ENCODE data around the gene PAPOLG. TPM values are rescaled to one million over a fixed set of nuclear protein-coding genes. Genes with fewer than 3 reads are reported as not detected.
A peak's percentile ranks its signal among the peaks of the same experiment; 100 is the strongest.

Gene PAPOLG
- total RNA-seq, 1 donor from 2014 or later, result 24.7 TPM

- Mint-ChIP-seq H3K9me3 (no peaks in the 10 kb centered on the region), H3K36me3 (no peaks in the 10 kb centered on the region), H3K27me3 (ENCODE audit: low read depth) (no peaks in the 10 kb centered on the region), H3K27ac (no peak overlapping the region), H3K4me1 (no peaks in the 10 kb centered on the region), H3K4me3 (no peak overlapping the region)
- no peak for TF ChIP-seq CTCF (IDR thresholded peaks at IDR 0.05; ENCODE audit: unreplicated experiment)
- no peak for DNase-seq (ENCODE audit: low spot score in 2 of 2, unreplicated experiment in 2 of 2)
Measured at GRCh38 chr2:60717691-60718090, 38.4 kb upstream of the PAPOLG start.

GRCh38 chr2:60719331-60719730 is 36.7 kb upstream of the PAPOLG start:
- Mint-ChIP-seq H3K9me3 (peaks cover 5% of the 10 kb centered on the region), H3K27ac (no peak overlapping the region), H3K4me3 (no peak overlapping the region), H3K27me3 (ENCODE audit: low read depth) (no peaks in the 10 kb centered on the region), H3K4me1 (no peaks in the 10 kb centered on the region), H3K36me3 (no peaks in the 10 kb centered on the region)
- no peak for DNase-seq (ENCODE audit: low spot score in 2 of 2, unreplicated experiment in 2 of 2)
- TF ChIP-seq CTCF (IDR thresholded peaks at IDR 0.05; ENCODE audit: unreplicated experiment), result no peak

GRCh38 chr2:60725466-60725865 is 30.6 kb upstream of the PAPOLG start:
- no peak for TF ChIP-seq CTCF (IDR thresholded peaks at IDR 0.05; ENCODE audit: unreplicated experiment)
- no peaks in the 10 kb centered on the region for H3K4me1 Mint-ChIP-seq
- H3K4me3 Mint-ChIP-seq, result no peak overlapping the region
- H3K27ac Mint-ChIP-seq, result no peak overlapping the region
- peaks cover 4% of the 10 kb centered on the region for H3K36me3 Mint-ChIP-seq
- DNase-seq (ENCODE audit: low spot score in 2 of 2, unreplicated experiment in 2 of 2), result no peak
- H3K27me3 Mint-ChIP-seq (ENCODE audit: low read depth), result peaks cover 2% of the 10 kb centered on the region
- peaks cover 13% of the 10 kb centered on the region for H3K9me3 Mint-ChIP-seq

GRCh38 chr2:60728855-60729254 is 27.2 kb upstream of the PAPOLG start:
- TF ChIP-seq CTCF (IDR thresholded peaks at IDR 0.05; ENCODE audit: unreplicated experiment), result no peak
- no peak overlapping the region for H3K4me3 Mint-ChIP-seq
- H3K36me3 Mint-ChIP-seq, result peaks cover 4% of the 10 kb centered on the region
- no peak overlapping the region for H3K27ac Mint-ChIP-seq
- H3K9me3 Mint-ChIP-seq, result peaks cover 12% of the 10 kb centered on the region
- peaks cover 9% of the 10 kb centered on the region for H3K27me3 Mint-ChIP-seq (ENCODE audit: low read depth)
- no peak for DNase-seq (ENCODE audit: low spot score in 2 of 2, unreplicated experiment in 2 of 2)
- H3K4me1 Mint-ChIP-seq, result no peaks in the 10 kb centered on the region

GRCh38 chr2:60735496-60736250 is 20.4 kb upstream of the PAPOLG start:
- H3K4me1 Mint-ChIP-seq, result peaks cover 4% of the 10 kb centered on the region
- peaks cover 5% of the 10 kb centered on the region for H3K9me3 Mint-ChIP-seq
- H3K36me3 Mint-ChIP-seq, result no peaks in the 10 kb centered on the region
- peak; percentile 26 to 40 for DNase-seq (ENCODE audit: low spot score in 2 of 2, unreplicated experiment in 2 of 2)
- no peak overlapping the region for H3K27ac Mint-ChIP-seq
- no peak for TF ChIP-seq CTCF (IDR thresholded peaks at IDR 0.05; ENCODE audit: unreplicated experiment)
- peak overlapping the region; percentile 73 for H3K4me3 Mint-ChIP-seq
- peaks cover 46% of the 10 kb centered on the region for H3K27me3 Mint-ChIP-seq (ENCODE audit: low read depth)

Data from mesothelial cell of epicardium (in vitro differentiated cells).